Measurements from ENCODE around the gene CCN2. TPM values are rescaled to one million over a fixed set of nuclear protein-coding genes. Genes with fewer than 3 reads are reported as not detected.

The CCN2 gene
- 20.2 and 34.1 TPM in 2 replicates for total RNA-seq (2021)
- percentile 98 among the genes with signal in this experiment for Bru-seq, nascent RNA
- BruChase-seq, experiment 1, labeled RNA remaining after a 2-hour chase = percentile 100 among the genes with signal in this experiment
- BruChase-seq, experiment 2, labeled RNA remaining after a 6-hour chase = percentile 99 among the genes with signal in this experiment
- long read RNA-seq, transcript CTGF-201 (5 exons, 2,339 nt) = major isoform, 24 of 35 reads
- long read RNA-seq, partial matches to known transcripts = 4 of 35 reads
- long read RNA-seq, other reads (novel, unspliced or antisense) = 7 of 35 reads

GRCh38 chr6:131950767-131951575, at the start of gene CCN2:
Gene CCN2 (minus strand): TSS chr6:131951372. CDS start chr6:131951172, 200 bp downstream.
- Histone ChIP-seq H3K79me2 (ENCODE audit: low read depth) (no peaks in the 10 kb centered on the region), H3K27me3 (ENCODE audit: insufficient read depth, low read depth) (no peaks in the 10 kb centered on the region), H4K20me1 (ENCODE audit: insufficient read depth) (no peaks in the 10 kb centered on the region), H3K4me1 (replicated peaks; ENCODE audit: insufficient read depth) (peaks cover 31% of the 10 kb centered on the region), H3K27ac (no peak within 1 kb of the TSS), H3K36me3 (ENCODE audit: low read depth) (no peaks in the 10 kb centered on the region), H3F3A (ENCODE audit: insufficient read depth, low read depth) (no peaks in the 10 kb centered on the region; the same call in 1 of the 2 replicates), H2AFZ (0 out of 2 replicates have a peak within 1 kb of the TSS, but pooled peaks have one; percentile 2), H3K4me3 (no peak within 1 kb of the TSS), H3K9me3 (ENCODE audit: insufficient read depth, low read depth) (no peaks in the 10 kb centered on the region; the same call in 1 of the 2 replicates), H3K9me2 (ENCODE audit: insufficient read depth) (no peaks in the 10 kb centered on the region; the same call in 1 of the 2 replicates), H3K4me2 (peak within 1 kb of the TSS; percentile 23)
- CTCF ChIA-PET = interaction anchor here (0.6 to 0.9 kb wide), 3 partner anchors 25 to 134 kb away, joined by 3 to 7 read pairs (median 4); no protein-coding TSS in a partner anchor
- no peak for TF ChIP-seq EZH2 (IDR thresholded peaks at IDR 0.05; ENCODE audit: low read depth)
- no peak for TF ChIP-seq CTCF (conservative IDR thresholded peaks at IDR 0.05)
- intact Hi-C loops (cut with micrococcal nuclease; ENCODE audit: unreplicated experiment) = loop anchor here (5.0 to 10.0 kb wide), 2 partner anchors 861 to 1794 kb away; partner anchors contain the start of gene RPS12
- peak; percentile 81 to 92 for DNase-seq
- no TSS peak for BruUV-seq (replicated peaks)
- POLR2A ChIA-PET (ENCODE audit: unreplicated experiment) = interaction anchor here (0.6 to 1.0 kb wide), 12 partner anchors 23 to 1795 kb away, joined by 3 to 23 read pairs (median 5); partner anchors contain the start of gene STX7

GRCh38 chr6:132000296-132000695, 49.1 kb upstream of the CCN2 start:
- no peaks in the 10 kb centered on the region for H3K79me2 ChIP-seq (ENCODE audit: low read depth)
- ChIA-PET CTCF (no interaction called here), POLR2A (ENCODE audit: unreplicated experiment) (no interaction called here)
- no peak for DNase-seq
- H3K4me3 ChIP-seq = no peak overlapping the region
- peaks cover 12% of the 10 kb centered on the region; the same call in 1 of the 2 replicates for H3K4me1 ChIP-seq (replicated peaks; ENCODE audit: insufficient read depth)
- H4K20me1 ChIP-seq (ENCODE audit: insufficient read depth) = no peaks in the 10 kb centered on the region
- intact Hi-C loops (cut with micrococcal nuclease; ENCODE audit: unreplicated experiment) = no loop called here
- H3F3A ChIP-seq (ENCODE audit: insufficient read depth, low read depth) = no peaks in the 10 kb centered on the region
- H2AFZ ChIP-seq = no peak overlapping the region
- no peaks in the 10 kb centered on the region for H3K27me3 ChIP-seq (ENCODE audit: insufficient read depth, low read depth)
- no peaks in the 10 kb centered on the region for H3K36me3 ChIP-seq (ENCODE audit: low read depth)
- H3K27ac ChIP-seq = no peak overlapping the region
- BruUV-seq (replicated peaks) = no TSS peak
- H3K9me3 ChIP-seq (ENCODE audit: insufficient read depth, low read depth) = peaks cover 10% of the 10 kb centered on the region
- H3K4me2 ChIP-seq = no peak overlapping the region
- H3K9me2 ChIP-seq (ENCODE audit: insufficient read depth) = no peaks in the 10 kb centered on the region
- TF ChIP-seq EZH2 (IDR thresholded peaks at IDR 0.05; ENCODE audit: low read depth) (no peak), CTCF (conservative IDR thresholded peaks at IDR 0.05) (no peak)

- Histone ChIP-seq H2AFZ (no peak overlapping the region), H3K36me3 (ENCODE audit: low read depth) (no peaks in the 10 kb centered on the region), H3K4me2 (no peak overlapping the region), H3F3A (ENCODE audit: insufficient read depth, low read depth) (no peaks in the 10 kb centered on the region), H4K20me1 (ENCODE audit: insufficient read depth) (no peaks in the 10 kb centered on the region), H3K9me3 (ENCODE audit: insufficient read depth, low read depth) (peaks cover 10% of the 10 kb centered on the region), H3K27me3 (ENCODE audit: insufficient read depth, low read depth) (no peaks in the 10 kb centered on the region), H3K4me3 (no peak overlapping the region), H3K4me1 (replicated peaks; ENCODE audit: insufficient read depth) (peaks cover 12% of the 10 kb centered on the region; the same call in 1 of the 2 replicates), H3K9me2 (ENCODE audit: insufficient read depth) (no peaks in the 10 kb centered on the region), H3K27ac (no peak overlapping the region), H3K79me2 (ENCODE audit: low read depth) (no peaks in the 10 kb centered on the region)
- CTCF ChIA-PET = no interaction called here
- no TSS peak for BruUV-seq (replicated peaks)
- TF ChIP-seq CTCF (conservative IDR thresholded peaks at IDR 0.05) (no peak), EZH2 (IDR thresholded peaks at IDR 0.05; ENCODE audit: low read depth) (no peak)
- POLR2A ChIA-PET (ENCODE audit: unreplicated experiment) = no interaction called here
- DNase-seq = no peak
- intact Hi-C loops (cut with micrococcal nuclease; ENCODE audit: unreplicated experiment) = no loop called here
Observed at GRCh38 chr6:131999545-132000146, 48.5 kb upstream of the CCN2 start.
